Left lung (tissue), 10 donors: ENCODE measurements around the gene RPUSD2. TPM values are rescaled to one million over a fixed set of nuclear protein-coding genes. Genes with fewer than 3 reads are reported as not detected.

Experiments
- ATAC-seq: fragments of 200-7000 bp; cut with Tn5 transposase; one replicate; pipeline ENCODE4 v1.9.1; 2020; ENCODE audit warnings: moderate library complexity
- DNase-seq, 4 donors: peaks; one replicate each; pipeline ENCODE4 v3.0.0-alpha.2; 2013 to 2020
- H3K27ac ChIP-seq, 2 donors: fragments of 200-600 bp; sonication (generic) in 1 of 2; one replicate each; pipeline versions ENCODE4 v1.5.0 to v1.8.0; 2020 to 2021
- H3K27me3 ChIP-seq, 2 donors: fragments of 200-600 bp; sonication (generic) in 1 of 2; one replicate each; pipeline versions ENCODE4 v1.5.0 to v1.8.0; 2020 to 2021
- H3K36me3 ChIP-seq, 2 donors: fragments of 200-600 bp; sonication (generic) in 1 of 2; one replicate each; pipeline versions ENCODE4 v1.5.0 to v1.8.0; 2020 to 2021
- H3K4me1 ChIP-seq, 2 donors: fragments of 200-600 bp; one replicate each; pipeline ENCODE4 v1.8.0; 2021
- H3K4me3 ChIP-seq, 2 donors: fragments of 200-600 bp; sonication (generic) in 1 of 2; one replicate each; pipeline versions ENCODE4 v1.5.0 to v1.8.0; 2020 to 2021; ENCODE audit warnings: mild to moderate bottlenecking in 1 of 2
- H3K9me3 ChIP-seq, 2 donors: fragments of 200-600 bp; sonication (generic) in 1 of 2; one replicate each; pipeline versions ENCODE4 v1.5.0 to v1.8.0; 2020 to 2021
- intact Hi-C, 2 donors: fragments of 100-400 bp; cut with DNase I; formaldehyde crosslinking; loops; one replicate each; pipeline versions ENCODE4 v1.11.2 to v1.14.2; 2022
- polyA plus RNA-seq, 6 donors: library from polyadenylated mRNA; unstranded; fragments of 120-200 nt; gene quantifications; one replicate each; pipeline ENCODE4 v1.2.1, GENCODE V29; 2013; ENCODE audit not compliant: insufficient read length in 6 of 6
- total RNA-seq, 2 donors: library from RNA; stranded (reverse); fragmentation: NEBNext Ultra II Directional; extraction: Animal tissue kit (Norgen Biotek cat#: 25700); gene quantifications; one replicate each; pipeline ENCODE4 v1.2.1, GENCODE V29; 2021
- TF ChIP-seq, protein P1 (sequence below), 2 donors: fragments of 200-600 bp; sonication (generic) in 1 of 2; IDR thresholded peaks; one replicate each; pipeline versions ENCODE4 v1.5.0 to v1.8.0; 2021; ENCODE audit warnings: antibody characterized with exemption in 2 of 2
- donor health status: DM: no; HTN: yes; CAD: no.
- donor health status: DM: no; HTN: no; CAD: no.

The RPUSD2 gene
- total and polyA plus RNA-seq, 8 donors, result 5.3 to 10.2 (median 7.2) TPM

DNA sequence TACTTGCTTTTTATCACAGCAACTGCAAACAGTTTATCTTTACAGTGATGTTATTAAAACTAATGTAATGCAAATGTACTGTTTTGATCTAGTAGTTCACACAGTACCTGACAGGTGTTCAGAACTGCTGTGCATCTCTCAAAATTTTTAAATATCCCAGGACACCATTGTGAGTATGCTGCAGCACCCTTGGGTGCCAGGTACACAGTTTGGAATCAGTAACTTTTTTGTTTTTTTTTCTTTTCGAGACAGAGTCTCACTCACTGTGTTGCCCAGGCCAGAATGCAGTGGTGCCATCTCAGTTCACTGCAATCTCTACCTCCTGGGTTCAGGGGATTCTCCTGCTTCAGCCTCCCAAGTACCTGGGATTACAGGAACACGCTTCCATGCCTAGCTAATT, 27.9 kb downstream of the RPUSD2 start:
- DNase-seq, result no peak
- ATAC-seq, result no peak
- TF ChIP-seq, protein P1, sequence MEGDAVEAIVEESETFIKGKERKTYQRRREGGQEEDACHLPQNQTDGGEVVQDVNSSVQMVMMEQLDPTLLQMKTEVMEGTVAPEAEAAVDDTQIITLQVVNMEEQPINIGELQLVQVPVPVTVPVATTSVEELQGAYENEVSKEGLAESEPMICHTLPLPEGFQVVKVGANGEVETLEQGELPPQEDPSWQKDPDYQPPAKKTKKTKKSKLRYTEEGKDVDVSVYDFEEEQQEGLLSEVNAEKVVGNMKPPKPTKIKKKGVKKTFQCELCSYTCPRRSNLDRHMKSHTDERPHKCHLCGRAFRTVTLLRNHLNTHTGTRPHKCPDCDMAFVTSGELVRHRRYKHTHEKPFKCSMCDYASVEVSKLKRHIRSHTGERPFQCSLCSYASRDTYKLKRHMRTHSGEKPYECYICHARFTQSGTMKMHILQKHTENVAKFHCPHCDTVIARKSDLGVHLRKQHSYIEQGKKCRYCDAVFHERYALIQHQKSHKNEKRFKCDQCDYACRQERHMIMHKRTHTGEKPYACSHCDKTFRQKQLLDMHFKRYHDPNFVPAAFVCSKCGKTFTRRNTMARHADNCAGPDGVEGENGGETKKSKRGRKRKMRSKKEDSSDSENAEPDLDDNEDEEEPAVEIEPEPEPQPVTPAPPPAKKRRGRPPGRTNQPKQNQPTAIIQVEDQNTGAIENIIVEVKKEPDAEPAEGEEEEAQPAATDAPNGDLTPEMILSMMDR (IDR thresholded peaks at IDR 0.05), result no peak
- no peak overlapping the region for H3K27ac ChIP-seq
- peaks cover 0 to 16% of the 10 kb centered on the region in 2 donors for H3K4me1 ChIP-seq
- H3K36me3 ChIP-seq, result no peaks in the 10 kb centered on the region
- intact Hi-C loops, result no loop called here
- H3K4me3 ChIP-seq, result no peak overlapping the region
- no peaks in the 10 kb centered on the region for H3K9me3 ChIP-seq
- no peaks in the 10 kb centered on the region for H3K27me3 ChIP-seq

DNA sequence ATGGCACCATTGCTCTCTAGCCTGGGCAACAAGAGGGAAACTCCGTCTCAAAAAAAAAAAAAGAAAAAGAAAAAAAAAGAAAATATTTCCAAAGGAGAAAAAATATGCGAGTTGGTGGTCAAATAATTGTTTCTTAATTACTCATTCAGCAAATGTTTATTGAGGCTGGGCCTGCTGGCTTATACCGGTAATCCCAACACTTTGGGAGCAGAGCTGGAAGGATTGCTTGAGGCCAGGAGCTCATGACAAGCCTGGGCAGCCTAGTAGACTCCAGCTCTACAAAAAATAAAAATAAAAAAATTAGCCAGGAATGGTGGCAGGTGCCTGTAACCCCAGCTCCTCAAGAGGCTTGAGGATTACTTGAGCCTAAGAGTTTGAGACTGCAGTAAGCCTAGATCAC, 29.0 kb downstream of the RPUSD2 start:
- no peak for DNase-seq
- no peak for ATAC-seq
- Histone ChIP-seq H3K27ac (no peak overlapping the region), H3K27me3 (no peaks in the 10 kb centered on the region), H3K4me1 (peaks cover 0 to 14% of the 10 kb centered on the region in 2 donors), H3K36me3 (no peaks in the 10 kb centered on the region), H3K4me3 (no peak overlapping the region), H3K9me3 (no peaks in the 10 kb centered on the region)
- TF ChIP-seq, protein P1 (IDR thresholded peaks at IDR 0.05), result no peak
- intact Hi-C loops, result no loop called here

DNA sequence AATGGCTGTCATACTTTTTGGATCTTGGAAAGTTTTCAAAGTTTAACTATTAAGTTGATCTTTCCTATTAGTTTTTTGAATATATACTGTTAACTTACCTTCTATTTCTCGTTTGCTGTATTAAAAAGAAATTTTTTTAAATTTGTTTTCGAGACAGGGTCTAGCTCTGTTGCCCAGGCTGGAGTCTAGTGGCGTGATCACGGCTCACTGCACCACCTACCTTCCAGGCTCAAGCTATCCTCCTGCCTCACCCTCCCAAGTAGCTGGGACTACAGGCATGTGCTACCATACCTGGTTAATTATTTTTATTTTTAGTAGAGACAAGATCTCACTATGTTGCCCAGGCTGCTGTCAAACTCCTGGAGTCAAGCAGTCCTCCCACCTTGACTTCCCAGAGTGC, 29.6 kb downstream of the RPUSD2 start:
- TF ChIP-seq, protein P1 (IDR thresholded peaks at IDR 0.05), result no peak
- Histone ChIP-seq H3K27ac (no peak overlapping the region), H3K4me3 (no peak overlapping the region), H3K27me3 (no peaks in the 10 kb centered on the region), H3K4me1 (peaks cover 0 to 10% of the 10 kb centered on the region in 2 donors), H3K36me3 (no peaks in the 10 kb centered on the region), H3K9me3 (no peaks in the 10 kb centered on the region)
- ATAC-seq (no peak), DNase-seq (no peak)
- intact Hi-C loops, result no loop called here

DNA sequence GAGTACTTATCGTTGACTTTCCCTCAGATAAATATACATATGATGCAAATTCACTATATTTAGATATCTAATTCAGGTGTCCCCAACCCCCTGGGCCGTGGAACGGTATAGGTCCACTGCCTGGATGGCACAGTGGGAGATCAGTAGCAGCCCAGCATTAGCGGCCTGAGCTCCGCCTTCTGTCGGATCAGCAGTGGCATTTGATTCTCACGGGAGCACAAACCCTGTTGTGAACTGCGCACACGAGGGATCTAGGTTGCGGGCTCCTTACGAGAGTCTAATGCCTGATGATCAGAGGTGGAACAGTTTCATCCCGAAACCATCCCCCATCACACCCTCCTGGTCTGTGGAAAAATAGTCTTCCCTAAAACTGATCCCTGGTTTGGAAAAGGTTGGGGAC, 31.9 kb downstream of the RPUSD2 start:
- DNase-seq (no peak), ATAC-seq (no peak)
- TF ChIP-seq, protein P1 (IDR thresholded peaks at IDR 0.05), result no peak
- no peaks in the 10 kb centered on the region for H3K27me3 ChIP-seq
- H3K9me3 ChIP-seq, result no peaks in the 10 kb centered on the region
- H3K36me3 ChIP-seq, result no peaks in the 10 kb centered on the region
- intact Hi-C loops, result no loop called here
- H3K4me1 ChIP-seq, result no peaks in the 10 kb centered on the region
- H3K27ac ChIP-seq, result no peak overlapping the region
- no peak overlapping the region for H3K4me3 ChIP-seq

DNA sequence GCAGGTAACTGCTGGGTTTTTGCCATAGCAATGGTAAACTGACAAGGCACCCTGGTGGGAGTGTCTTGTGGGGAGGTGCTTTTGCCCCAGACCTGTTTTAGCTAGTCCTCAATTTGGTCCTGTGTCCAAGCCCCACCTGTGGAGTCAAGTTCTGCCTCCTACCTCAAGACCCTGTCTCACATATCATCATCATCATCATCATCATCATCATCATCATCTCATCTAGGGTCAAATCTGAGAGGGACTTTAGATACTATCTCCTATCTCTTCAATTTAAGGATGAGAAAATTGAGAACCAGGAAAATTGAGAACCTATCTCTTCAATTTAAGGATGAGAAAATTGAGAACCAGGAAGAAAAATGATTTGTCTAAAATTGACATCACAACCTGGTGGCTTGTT, 34.8 kb downstream of the RPUSD2 start:
- TF ChIP-seq, protein P1 (IDR thresholded peaks at IDR 0.05), result no peak
- ATAC-seq (no peak), DNase-seq (no peak)
- Histone ChIP-seq H3K9me3 (no peaks in the 10 kb centered on the region), H3K4me3 (no peak overlapping the region), H3K4me1 (no peaks in the 10 kb centered on the region), H3K36me3 (peaks cover 0 to 6% of the 10 kb centered on the region in 2 donors), H3K27ac (no peak overlapping the region), H3K27me3 (no peaks in the 10 kb centered on the region)
- intact Hi-C loops, result no loop called here
